GM12891 (cell line): Measurements from ENCODE around the gene ZNF341.

Experiments used
- POLR2A ChIP-seq: IDR thresholded peaks from 2 replicates; pipeline ENCODE4 v1.6.1; 2011; ENCODE audit warnings: low read depth, low read length, control low read depth
- POLR2AphosphoS5 ChIP-seq: IDR thresholded peaks from 2 replicates; pipeline ENCODE4 v1.6.1; 2011; ENCODE audit warnings: low read depth, low read length, control low read depth
- TAF1 ChIP-seq: IDR thresholded peaks from 2 replicates; pipeline ENCODE4 v1.6.1; 2011; ENCODE audit warnings: low read depth, low read length, control low read depth

DNA sequence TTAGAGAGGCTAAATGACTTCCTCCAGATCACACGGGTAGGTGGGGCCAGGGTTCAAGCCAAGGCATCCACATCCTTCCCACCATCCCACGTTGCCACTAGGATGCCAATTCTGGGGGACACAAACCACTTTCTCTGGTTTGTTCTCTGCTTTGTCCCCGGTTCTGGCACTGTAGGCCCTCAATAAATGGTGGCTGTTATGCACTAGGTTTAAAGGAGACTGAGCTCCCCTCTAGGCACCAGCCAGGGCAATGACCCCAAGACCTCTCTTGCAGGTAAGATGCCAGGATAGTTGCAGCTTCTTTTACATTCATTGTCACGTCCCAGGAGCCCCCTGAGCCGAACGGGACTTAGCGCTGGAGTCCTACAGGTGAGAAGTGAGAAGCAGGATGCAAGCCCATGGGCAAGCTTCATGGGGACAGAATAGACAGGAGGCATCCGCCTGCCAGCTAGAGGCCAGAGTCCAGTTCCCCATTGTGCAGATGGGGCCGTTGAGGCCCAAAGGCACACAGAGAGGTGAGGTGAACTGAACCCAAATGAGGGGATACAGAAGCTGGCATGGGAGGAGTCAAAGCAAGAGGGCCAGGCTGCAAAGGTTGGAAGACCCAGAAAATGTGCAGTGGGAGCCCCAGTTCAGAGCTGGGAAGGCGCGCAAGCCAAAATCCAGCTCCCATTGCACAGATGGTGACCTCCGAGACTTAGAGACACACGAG lies 12.4 kb upstream of the ZNF341 start:
- TF ChIP-seq TAF1 (no peak), POLR2A (no peak; the same call in 1 of the 2 replicates), POLR2AphosphoS5 (no peak; the same call in 1 of the 2 replicates)
